Measurements from ENCODE around the gene LHX1.

GRCh38 chr17:36911001-36911400 is 26.3 kb upstream of the LHX1 start:
- no peak for TF ChIP-seq CTCF (IDR thresholded peaks at IDR 0.05)
- no peak for TF ChIP-seq EP300 (IDR thresholded peaks at IDR 0.05)
